Measurements from ENCODE around the gene PXN. TPM values are rescaled to one million over a fixed set of nuclear protein-coding genes. Genes with fewer than 3 reads are reported as not detected.

Gene PXN
- polyA plus RNA-seq, 1 donor from 2014 or later = 5.9 TPM

GRCh38 chr12:120284381-120284780, 18.9 kb upstream of the PXN start:
- Histone ChIP-seq H3K36me3 (ENCODE audit: insufficient read depth, low read length) (no peaks in the 10 kb centered on the region), H3K27ac (ENCODE audit: low read length) (no peak overlapping the region), H3K9me2 (ENCODE audit: insufficient read depth, low read length) (no peaks in the 10 kb centered on the region), H3F3A (ENCODE audit: insufficient read depth, low read length, poor library complexity, severe bottlenecking) (no peaks in the 10 kb centered on the region), H3K4me3 (ENCODE audit: low read length) (no peak overlapping the region), H2AFZ (ENCODE audit: low read depth, low read length) (no peak overlapping the region), H4K20me1 (ENCODE audit: insufficient read depth) (no peaks in the 10 kb centered on the region), H3K9me3 (ENCODE audit: low read length) (no peaks in the 10 kb centered on the region), H3K79me2 (replicated peaks; ENCODE audit: insufficient read depth, low read length) (no peaks in the 10 kb centered on the region), H3K4me2 (ENCODE audit: low read length) (no peak overlapping the region), H3K9ac (ENCODE audit: low read length) (no peak overlapping the region), H3K27me3 (ENCODE audit: insufficient read depth, low read depth, low read length) (no peaks in the 10 kb centered on the region)
- TF ChIP-seq EP300 (conservative IDR thresholded peaks at IDR 0.05; ENCODE audit: poor library complexity, severe bottlenecking) (no peak), RAD21 (conservative IDR thresholded peaks at IDR 0.05) (no peak), CTCF (IDR thresholded peaks at IDR 0.05; ENCODE audit: poor library complexity, severe bottlenecking) (no peak), EZH2 (IDR thresholded peaks at IDR 0.05; ENCODE audit: borderline replicate concordance, insufficient read depth, low read length, poor library complexity, severe bottlenecking) (no peak)

- H3K9me3 ChIP-seq (ENCODE audit: low read length) = no peaks in the 10 kb centered on the region
- H3K27me3 ChIP-seq (ENCODE audit: insufficient read depth, low read depth, low read length) = no peaks in the 10 kb centered on the region
- H3K4me3 ChIP-seq (ENCODE audit: low read length) = no peak overlapping the region
Measured at GRCh38 chr12:120283318-120283717, 17.8 kb upstream of the PXN start.

More at GRCh38 chr12:120283318-120283717, 17.8 kb upstream of the PXN start:
- no peaks in the 10 kb centered on the region for H4K20me1 ChIP-seq (ENCODE audit: insufficient read depth)
- no peak overlapping the region for H2AFZ ChIP-seq (ENCODE audit: low read depth, low read length)
- H3F3A ChIP-seq (ENCODE audit: insufficient read depth, low read length, poor library complexity, severe bottlenecking) = no peaks in the 10 kb centered on the region
- H3K79me2 ChIP-seq (replicated peaks; ENCODE audit: insufficient read depth, low read length) = no peaks in the 10 kb centered on the region
- H3K9ac ChIP-seq (ENCODE audit: low read length) = no peak overlapping the region
- TF ChIP-seq RAD21 (conservative IDR thresholded peaks at IDR 0.05) (no peak), MXI1 (conservative IDR thresholded peaks at IDR 0.05; ENCODE audit: poor library complexity, severe bottlenecking) (no peak), TAF1 (IDR thresholded peaks at IDR 0.05; ENCODE audit: low read depth) (no peak), REST (IDR thresholded peaks at IDR 0.05; ENCODE audit: borderline replicate concordance) (no peak), POLR2AphosphoS5 (IDR thresholded peaks at IDR 0.05) (no peak), EZH2 (IDR thresholded peaks at IDR 0.05; ENCODE audit: borderline replicate concordance, insufficient read depth, low read length, poor library complexity, severe bottlenecking) (no peak), SMC3 (conservative IDR thresholded peaks at IDR 0.05; ENCODE audit: poor library complexity) (no peak), CTCF (IDR thresholded peaks at IDR 0.05; ENCODE audit: poor library complexity, severe bottlenecking) (no peak), EP300 (conservative IDR thresholded peaks at IDR 0.05; ENCODE audit: poor library complexity, severe bottlenecking) (no peak)
- H3K4me2 ChIP-seq (ENCODE audit: low read length) = no peak overlapping the region
- no peaks in the 10 kb centered on the region for H3K36me3 ChIP-seq (ENCODE audit: insufficient read depth, low read length)
- no peak overlapping the region for H3K27ac ChIP-seq (ENCODE audit: low read length)
- no peaks in the 10 kb centered on the region for H3K9me2 ChIP-seq (ENCODE audit: insufficient read depth, low read length)
